Hematopoietic multipotent progenitor cell (in vitro differentiated cells): ENCODE measurements around the gene NBEA. TPM values are rescaled to one million over a fixed set of nuclear protein-coding genes. Genes with fewer than 3 reads are reported as not detected.
"Not testable (repeated sequence)": the region's sequence is repeated elsewhere in the genome, so short reads cannot be mapped to it uniquely, and the experiment has no call there.

ENCODE experiments used
- DNase-seq, 3 donors: peaks; one replicate each; pipeline ENCODE4 v3.0.0-alpha.2; 2011 to 2015; ENCODE audit warnings: low read depth in 2 of 3, low spot score in 2 of 3
- total RNA-seq: library from RNA; depleted of rRNA; stranded (reverse); fragments of >200 nt; gene quantifications from one replicate; pipeline ENCODE4 v1.2.3, GENCODE V29; 2012

The NBEA gene
- total RNA-seq, 1 donor = 4.6 TPM

DNA sequence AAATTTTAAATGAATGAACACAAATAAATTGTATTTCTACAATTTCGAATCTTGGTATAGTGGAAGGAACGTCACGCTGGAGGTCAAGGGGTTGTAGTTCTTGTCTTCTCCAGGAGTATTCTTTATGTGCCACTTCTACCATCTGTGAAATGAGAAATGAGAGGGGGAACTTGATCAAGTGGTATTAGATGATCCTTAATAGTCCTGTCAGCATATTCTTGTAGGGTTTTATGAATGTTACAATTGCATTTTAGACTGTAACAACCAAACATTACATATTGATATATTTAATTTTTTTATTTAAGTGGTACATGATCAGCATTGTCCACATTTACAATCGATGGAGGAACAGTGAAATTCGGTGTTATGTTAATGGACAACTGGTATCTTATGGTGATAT, 113.6 kb downstream of the NBEA start:
- no peak for DNase-seq

DNA sequence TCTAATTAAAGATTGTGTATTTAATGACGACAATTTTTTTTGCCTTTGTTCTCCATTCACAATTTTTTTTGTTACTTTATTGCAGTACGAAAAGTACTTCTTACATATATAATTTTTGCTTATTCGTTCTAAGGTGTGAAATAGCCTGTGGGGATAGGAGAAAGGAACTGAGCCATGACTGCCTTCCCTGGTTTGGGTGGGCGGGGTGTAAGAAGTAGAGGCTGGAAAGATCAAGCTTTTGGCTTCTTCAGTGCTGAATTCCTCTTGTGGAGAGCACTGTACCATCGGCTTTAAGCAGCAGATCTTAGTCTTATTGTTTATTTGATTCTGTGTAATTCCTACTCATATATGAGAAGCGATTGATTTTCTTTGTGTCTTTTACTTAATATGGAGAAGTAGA, 115.8 kb downstream of the NBEA start:
- DNase-seq = no peak

DNA sequence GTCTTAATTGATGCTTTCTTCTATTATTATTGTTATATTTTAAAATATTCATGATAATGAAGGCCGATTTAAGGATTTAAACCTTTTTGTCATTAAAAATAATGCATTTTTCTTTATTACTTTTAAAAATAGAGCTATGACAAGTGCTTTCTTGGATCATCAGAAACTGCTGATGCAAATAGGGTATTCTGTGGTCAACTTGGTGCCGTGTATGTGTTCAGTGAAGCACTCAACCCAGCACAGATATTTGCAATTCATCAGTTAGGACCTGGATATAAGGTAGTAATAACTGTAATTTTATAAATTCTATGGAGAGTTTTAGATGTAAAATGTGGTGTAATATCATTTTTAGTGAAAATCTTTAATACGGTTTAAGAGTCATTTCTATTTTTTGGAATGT, 116.5 kb downstream of the NBEA start:
- DNase-seq = not testable (repeated sequence)

DNA sequence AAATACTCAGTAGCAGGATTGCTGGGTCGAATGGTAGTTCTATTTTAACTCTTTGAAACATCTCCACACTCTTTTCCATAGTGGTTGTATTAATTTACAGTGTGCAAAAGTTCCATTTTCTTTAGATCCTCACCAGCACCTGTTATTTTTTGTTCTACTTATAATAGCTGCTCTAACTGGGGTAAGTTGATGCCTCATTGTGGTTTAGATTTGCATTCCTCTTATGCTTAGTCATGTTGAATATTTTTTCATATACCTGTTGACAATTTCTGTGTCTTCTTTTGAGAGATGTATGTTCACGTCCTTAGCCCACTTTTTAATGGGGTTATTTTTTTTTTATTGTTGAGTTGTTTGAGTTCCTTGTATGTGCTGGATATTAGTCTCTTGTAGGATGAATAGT, 144.6 kb downstream of the NBEA start:
- DNase-seq = no peak

DNA sequence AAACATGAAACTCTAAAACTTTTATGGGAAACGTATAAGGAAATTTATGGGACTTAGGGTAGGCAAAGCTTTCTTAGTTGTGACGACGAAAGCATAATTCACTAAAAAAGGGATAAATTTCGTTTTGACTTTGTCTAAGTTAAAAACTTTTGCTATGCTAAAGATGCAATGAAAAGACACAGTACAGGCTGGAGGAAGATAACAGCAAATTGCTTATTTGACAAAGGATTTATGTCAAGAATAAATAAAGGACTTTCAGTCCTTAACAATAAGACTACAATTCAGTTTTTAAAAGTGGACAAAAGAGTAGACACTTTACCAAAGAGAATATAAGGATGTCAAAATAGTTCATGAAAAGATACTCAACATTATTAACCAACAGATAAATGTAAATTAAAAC, 150.2 kb downstream of the NBEA start:
- no peak for DNase-seq

DNA sequence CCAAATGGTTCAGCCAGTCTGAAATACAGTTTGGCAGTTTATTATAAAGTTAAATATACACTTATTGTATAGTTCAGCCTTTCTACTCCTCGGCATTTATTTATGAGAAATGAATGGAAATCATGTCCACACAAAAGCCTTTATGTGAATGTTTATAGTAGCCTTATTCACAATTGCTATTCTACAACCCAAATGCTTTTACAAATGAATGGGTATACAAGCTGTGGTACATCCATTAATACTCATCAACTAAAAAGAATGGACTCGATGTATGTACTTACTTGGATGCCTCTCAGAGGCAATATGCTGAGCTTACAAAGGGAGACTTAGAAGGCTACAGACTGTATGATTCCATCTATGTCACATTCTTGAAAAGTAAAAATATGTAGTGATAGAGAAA, 150.7 kb downstream of the NBEA start:
- DNase-seq = no peak

DNA sequence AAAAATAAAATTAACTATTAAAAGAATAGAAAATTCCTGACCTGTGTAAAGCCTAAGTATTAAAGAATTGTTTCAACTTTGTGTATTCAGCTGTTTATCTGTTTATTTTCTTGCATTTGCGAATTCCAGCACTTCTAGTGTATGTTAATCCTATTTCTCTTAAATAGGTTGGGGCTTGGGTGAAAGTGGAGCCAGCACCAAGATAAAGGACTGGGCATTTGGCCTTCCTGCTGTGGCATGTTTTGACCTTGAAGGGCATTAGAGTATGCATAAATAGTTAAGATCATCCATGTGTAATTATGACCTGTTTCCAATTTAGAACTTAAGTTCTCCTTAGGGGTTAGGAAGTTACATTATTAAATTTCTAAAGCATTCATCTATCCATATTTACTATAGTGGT, 151.3 kb downstream of the NBEA start:
- no peak for DNase-seq

DNA sequence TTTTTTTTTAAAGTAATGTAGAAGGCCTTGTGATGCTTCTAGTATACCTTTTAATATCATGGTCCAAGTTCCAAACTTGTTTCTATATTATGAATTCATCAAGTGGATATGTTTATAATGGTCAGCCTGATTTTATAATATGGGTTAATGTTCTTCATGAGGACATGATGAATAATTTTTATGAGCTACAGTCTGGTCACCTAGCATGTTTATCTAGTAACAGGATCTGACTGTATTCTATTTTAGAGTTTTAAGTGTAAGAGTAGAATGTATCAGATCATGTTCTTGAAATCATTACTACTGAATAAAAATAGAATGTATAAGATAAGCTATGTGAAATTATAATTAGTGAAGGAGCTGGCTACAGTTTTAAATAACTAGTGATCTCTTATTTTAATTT, 164.7 kb downstream of the NBEA start:
- DNase-seq = not testable (repeated sequence)

DNA sequence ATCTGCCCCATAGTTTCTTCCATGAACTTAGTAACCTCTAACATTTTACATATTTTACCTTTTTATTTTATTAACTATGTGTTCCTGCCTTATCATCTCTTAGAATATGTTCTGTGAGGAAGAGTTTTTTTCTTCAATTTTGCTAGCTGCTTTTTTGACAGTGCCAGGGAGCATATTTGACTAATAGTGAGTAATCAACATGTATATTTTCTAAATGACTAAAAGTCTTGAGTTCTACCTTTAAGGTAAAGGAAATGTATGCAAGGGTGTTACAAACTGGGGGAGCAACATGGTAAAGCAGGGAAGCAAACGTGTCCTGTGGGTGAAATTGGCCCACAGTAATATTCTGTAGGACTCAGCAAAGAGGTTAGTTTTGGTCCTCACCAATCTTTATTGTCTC, 165.5 kb downstream of the NBEA start:
- no peak for DNase-seq

DNA sequence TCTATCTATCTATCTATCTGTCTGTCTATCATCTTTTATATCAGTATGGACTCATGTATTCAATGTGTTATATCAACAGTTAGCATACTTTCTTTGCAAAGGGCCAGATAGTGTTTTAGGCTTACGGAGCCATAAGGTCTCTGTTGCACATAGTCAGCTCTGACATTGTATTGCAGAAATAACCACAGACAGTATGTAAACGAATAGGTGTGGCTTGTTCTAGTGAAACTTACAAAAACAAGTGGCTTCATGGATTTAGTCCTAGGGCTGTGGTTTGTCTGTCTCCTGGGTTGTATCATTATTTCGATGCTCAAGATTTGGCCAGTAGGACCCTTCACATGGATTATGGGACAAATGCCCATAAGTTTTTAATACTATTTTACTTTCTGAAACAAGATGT, 171.5 kb downstream of the NBEA start:
- not testable (repeated sequence) for DNase-seq

DNA sequence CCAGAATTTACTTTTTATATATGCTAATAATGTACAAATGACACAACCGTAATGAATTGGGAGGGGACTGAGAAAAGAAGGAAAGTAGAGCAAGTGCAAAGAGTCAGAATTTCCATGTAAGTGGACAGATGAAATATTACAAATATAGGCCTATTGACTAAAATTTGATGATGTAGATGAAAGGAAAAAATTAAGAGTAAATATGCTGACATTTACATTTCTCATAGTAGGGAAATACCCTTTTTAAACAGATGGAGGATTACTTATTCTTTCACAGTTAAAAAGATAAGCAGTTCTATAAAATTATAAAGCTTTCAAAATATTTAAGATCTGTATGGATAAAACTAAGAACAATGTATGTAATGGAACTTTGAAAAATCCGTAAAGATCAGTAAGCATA, 185.4 kb downstream of the NBEA start:
- DNase-seq = no peak

DNA sequence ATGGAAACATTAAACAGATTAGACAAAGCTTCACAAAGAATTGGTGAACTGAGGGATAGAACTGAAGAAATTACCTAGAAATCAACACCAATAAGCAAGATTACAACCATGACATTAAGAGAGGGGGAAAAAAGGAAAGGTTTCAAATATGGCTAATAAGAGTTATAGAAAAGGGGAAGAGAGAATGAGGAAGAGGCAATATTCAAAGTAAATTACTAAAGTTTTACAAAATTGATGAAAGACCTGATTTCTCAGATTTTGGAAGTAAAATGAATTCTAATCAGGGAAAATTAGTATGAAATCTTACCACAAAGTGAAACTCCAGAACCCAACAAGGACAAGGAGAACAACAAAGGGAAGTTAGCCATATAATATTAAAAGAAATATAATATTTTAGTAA, 187.4 kb downstream of the NBEA start:
- no peak for DNase-seq

DNA sequence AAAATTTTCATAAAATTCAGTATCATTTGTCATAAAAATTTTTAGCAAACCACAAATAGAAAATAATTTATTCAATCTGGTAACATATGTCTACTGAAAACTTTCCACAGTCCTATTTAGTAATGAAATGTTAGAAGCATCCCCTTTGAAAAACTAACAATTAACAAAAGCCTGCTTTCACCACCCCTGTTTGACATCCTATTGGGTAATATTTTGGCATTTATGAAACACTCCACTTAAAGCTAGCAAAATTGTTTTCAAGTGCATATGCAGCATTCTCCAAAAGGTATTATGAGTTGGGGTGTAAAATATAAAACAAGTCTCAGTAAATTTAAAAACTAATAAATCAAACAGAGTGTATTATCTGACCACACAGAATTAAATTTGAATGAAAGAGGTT, 189.4 kb downstream of the NBEA start:
- DNase-seq = no peak

DNA sequence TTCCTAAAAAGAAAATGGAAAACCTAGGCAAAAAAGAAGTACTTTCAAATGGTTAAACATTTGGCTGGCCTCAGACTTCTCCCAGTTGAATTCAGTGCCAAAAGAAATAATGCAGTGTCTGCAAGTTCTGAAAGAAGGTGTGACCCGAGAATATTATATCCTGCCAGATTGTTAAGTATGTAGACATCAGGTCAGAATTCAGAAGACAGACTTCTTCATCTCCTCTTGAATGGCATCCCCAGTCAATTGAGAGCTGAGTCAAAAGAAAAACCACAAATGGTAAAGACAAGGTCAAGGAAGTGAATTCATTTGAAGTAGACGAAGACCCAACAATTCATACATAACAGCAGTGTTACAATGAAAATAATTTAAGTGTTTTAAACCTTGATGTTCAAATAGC, 194.5 kb downstream of the NBEA start:
- DNase-seq = no peak

DNA sequence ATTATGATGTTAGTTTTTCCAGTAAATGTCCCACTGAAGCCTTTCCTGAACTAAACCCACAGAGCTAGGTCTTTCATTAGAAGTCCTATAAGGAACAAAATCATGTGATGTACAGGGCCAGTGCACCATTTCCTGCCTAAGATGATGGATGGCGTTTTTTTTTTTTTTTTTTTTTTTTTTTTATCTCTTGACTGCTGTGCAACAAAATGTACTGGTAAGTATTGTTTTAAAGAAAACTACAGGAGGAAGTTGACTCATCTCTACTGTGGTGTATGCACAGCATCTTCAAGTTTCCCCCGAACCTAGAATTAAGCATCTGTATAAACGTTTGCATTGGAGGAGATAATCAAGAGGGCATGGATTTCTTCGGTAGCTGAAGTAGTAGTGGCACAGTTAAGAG, 197.5 kb downstream of the NBEA start:
- peak in 2 of 3 donors; percentile 9 to 27 for DNase-seq

DNA sequence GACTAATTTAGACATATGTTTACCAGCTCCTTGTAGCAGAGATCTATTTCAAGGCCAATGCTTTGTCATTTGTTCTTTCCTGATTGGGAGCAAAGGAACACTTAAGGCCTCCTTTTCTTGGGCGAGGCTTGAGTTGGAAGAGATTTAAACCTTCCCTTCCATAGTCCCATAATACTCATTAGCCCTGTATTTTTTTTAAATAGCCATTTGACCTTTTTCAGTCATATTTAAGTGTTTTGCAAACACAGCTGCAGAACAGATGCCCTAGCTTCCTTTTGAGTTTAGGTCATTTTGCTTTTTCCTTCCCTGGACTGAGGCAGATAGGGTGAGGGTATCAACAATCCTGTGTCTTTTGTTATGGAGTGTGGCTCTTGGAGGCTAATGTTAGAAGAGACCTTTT, 198.3 kb downstream of the NBEA start:
- DNase-seq = no peak

DNA sequence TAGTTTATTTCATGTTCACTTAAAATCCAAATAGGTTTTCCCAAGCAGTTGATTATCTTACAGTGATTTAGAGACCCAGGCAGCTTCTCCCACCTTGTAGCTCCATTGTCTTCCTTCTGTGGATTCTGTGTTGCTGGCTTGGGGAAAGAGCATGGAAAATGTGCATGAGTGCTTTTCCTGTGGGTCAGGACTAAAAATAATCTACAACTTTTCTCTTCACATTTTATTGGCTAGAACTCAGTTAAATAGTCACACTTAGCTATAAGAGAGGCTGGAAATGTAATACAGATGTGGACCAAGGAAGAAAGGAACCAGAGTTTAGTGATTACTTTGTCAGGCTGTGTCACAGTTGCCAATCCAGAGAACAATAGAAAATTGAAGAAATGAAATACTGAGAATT, 198.8 kb downstream of the NBEA start:
- no peak for DNase-seq

DNA sequence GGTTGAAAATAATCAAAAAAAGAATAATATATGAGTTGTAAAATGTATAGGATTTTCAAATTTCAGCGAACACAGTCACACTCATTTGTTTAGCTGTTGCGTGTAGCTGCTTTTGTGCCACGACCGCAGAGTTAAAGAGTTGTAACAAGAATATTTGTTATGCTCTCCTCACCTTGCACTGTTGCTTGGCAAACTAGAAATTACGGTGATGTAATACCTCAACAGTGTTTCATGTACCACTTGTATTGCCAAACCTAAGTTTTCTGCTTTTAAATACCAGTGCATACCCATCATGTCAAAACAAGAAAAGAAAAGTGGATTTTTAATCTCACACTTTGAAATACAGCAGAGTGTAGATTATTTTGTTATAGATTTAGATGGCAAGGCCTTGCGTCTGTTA, 201.1 kb downstream of the NBEA start:
- DNase-seq = no peak

DNA sequence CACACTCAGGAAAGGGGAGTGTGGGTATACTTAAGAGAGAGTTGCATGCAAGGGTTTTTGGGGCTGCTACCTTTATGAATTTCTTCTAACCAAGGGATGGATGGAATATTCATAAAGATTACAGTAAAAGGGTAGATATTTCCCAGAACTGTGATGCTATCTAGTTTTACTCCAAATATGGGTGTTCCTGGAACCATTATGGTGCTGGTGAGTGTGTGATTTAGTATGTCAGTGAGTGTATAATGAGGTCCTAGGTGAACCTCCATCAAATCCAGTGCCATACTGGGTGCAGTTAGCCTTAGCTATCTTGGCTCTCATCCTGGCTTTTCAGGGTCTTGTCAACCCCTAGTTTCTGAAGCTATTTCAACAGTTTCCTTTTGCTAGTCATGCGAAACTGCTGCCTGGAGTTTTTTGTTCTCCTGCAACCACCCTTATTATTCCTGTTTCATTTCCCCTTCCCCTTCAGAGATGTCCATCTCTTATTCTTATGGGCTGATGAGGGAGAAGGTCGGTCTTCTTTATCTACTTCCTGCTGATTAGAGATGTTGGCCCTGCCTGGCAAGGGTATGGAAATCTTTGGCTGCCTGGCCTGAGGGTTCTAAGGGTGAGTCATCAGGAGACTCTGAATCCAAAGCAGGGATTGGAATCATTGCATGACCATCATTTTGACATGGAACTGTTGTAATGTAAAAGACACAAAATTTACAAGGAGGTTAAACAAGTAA, 202.3 kb downstream of the NBEA start:
- no peak for DNase-seq

DNA sequence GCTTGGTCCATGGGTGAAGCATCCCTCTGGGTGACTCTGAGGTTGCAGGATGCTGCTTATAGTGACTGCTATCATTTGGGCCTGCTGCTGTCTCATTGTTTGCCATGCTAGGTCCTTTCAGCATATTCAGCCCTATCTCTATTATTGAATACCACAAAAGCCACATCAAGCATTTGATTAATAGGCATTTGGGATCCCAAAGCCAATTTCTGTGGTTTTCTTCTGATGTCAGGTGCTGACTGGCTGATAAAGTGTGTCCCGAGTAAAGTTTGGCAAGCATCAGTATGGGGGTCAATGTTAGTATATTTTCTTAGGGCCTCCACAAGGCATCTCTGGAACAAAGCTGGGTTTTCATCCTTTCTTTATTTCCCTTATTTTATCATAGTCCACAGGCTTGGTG, 204.6 kb downstream of the NBEA start:
- DNase-seq = no peak

DNA sequence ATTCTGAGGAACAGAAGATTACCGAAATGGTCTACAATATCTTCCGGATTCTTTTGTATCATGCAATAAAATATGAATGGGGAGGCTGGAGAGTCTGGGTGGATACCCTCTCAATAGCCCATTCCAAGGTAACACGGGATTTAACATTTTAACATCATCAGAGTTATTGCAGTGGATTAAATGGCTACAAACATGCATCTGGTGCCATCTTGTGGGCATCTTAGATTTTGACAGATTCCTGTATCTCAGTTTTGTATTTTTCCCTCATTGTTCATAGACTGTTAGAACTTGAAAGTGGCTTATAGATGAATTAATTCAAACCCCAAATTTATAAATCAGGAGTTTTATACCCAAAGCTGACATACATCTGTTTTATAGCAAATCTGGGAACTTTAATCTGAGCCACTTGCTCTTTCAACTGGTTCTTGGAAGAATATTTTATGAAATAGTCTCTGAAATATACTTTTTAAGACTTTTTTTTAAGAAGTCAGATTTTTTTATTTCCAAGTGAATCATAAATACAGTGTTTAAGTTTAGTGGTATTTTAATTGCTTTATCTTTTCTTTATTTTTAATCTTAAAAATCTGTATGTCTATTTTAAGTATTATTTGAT, 215.2 kb downstream of the NBEA start:
- DNase-seq = peak in 2 of 3 donors; percentile 35 to 77

DNA sequence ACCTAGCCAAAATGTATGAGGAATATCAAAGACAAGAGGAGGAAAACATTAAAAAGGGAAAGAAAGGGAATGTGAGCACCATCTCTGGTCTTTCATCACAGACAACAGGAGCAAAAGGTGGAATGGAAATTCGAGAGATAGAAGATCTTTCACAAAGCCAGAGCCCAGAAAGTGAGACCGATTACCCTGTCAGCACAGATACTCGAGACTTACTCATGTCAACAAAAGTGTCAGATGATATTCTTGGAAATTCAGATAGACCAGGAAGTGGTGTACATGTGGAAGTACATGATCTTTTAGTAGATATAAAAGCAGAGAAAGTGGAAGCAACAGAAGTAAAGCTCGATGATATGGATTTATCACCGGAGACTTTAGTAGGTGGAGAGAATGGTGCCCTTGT, 217.0 kb downstream of the NBEA start:
- DNase-seq = no peak

DNA sequence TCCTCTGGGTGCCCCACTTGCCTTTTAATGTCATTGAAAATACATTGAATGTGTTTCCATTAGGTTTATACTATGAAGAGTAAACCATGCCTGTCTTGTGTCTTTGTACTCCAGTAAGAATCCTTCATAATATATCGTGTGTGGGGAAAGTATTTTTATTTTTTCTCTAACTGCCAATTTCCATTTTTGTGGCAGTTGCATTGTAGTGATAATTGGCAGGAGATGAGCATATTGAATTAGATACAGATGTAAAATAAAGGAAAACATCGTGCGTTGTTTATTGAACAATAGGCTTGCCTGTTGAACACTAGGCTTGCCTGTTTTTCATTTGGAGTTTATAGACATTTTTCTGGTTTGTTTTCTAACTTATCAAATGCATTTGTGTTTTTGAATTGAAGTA, 218.8 kb downstream of the NBEA start:
- no peak for DNase-seq
